HepG2 (cell line): Measurements from ENCODE around the gene HLA-DOA. TPM values are rescaled to one million over a fixed set of nuclear protein-coding genes. Genes with fewer than 3 reads are reported as not detected.

Source experiments
- EP300 ChIP-seq, 3 experiments: sonication (generic) in 1 of 3; formaldehyde crosslinking in 1 of 3; IDR thresholded peaks; 2 replicates each; pipeline versions ENCODE4 v1.5.1 to v1.6.1; 2011 to 2020; ENCODE audit warnings: low read depth in 2 of 3, low read length in 2 of 3, borderline replicate concordance in 1 of 3, improper control_type of control experiment in 1 of 3, mild to moderate bottlenecking in 1 of 3, missing genetic modification reagents in 1 of 3, moderate library complexity in 1 of 3
- ERF ChIP-seq: IDR thresholded peaks from 2 replicates; pipeline ENCODE4 v1.6.1; 2018; ENCODE audit warnings: missing biosample characterization, missing genetic modification reagents
- HOXA7 ChIP-seq: sonication (generic); formaldehyde crosslinking; IDR thresholded peaks from 2 replicates; pipeline ENCODE4 v1.8.1; 2022; ENCODE audit warnings: mild to moderate bottlenecking, missing genetic modification reagents, moderate library complexity
- SALL2 ChIP-seq: sonication (generic); formaldehyde crosslinking; IDR thresholded peaks from 2 replicates; pipeline ENCODE4 v1.8.1; 2023; ENCODE audit warnings: mild to moderate bottlenecking, missing genetic modification reagents, inconsistent platforms
- ZBTB3 ChIP-seq: sonication (generic); formaldehyde crosslinking; IDR thresholded peaks from 2 replicates; pipeline ENCODE4 v1.4.0; 2020; ENCODE audit warnings: low read depth, mild to moderate bottlenecking, moderate library complexity, missing genetic modification reagents, borderline replicate concordance
- ZFP90 ChIP-seq: sonication (generic); formaldehyde crosslinking; IDR thresholded peaks from 2 replicates; pipeline ENCODE4 v1.8.0; 2022; ENCODE audit warnings: missing genetic modification reagents, mild to moderate bottlenecking, inconsistent platforms, borderline replicate concordance
- ZMAT3 ChIP-seq: sonication (generic); formaldehyde crosslinking; conservative IDR thresholded peaks from 2 replicates; pipeline ENCODE4 v1.7.0; 2021; ENCODE audit warnings: missing genetic modification reagents
- ZMYM4 ChIP-seq: sonication (generic); formaldehyde crosslinking; IDR thresholded peaks from 2 replicates; pipeline ENCODE4 v1.8.1; 2023; ENCODE audit warnings: mild to moderate bottlenecking, missing genetic modification reagents
- ZNF260 ChIP-seq: sonication (generic); formaldehyde crosslinking; IDR thresholded peaks from 2 replicates; pipeline ENCODE4 v1.4.0; 2020; ENCODE audit warnings: missing genetic modification reagents, low read depth, mild to moderate bottlenecking, borderline replicate concordance
- ZNF34 ChIP-seq: sonication (generic); formaldehyde crosslinking; IDR thresholded peaks from 2 replicates; pipeline ENCODE4 v1.4.0; 2020; ENCODE audit warnings: mild to moderate bottlenecking, missing genetic modification reagents, borderline replicate concordance
- ZNF441 ChIP-seq: sonication (generic); formaldehyde crosslinking; IDR thresholded peaks from 2 replicates; pipeline ENCODE4 v1.7.0; 2021; ENCODE audit warnings: missing genetic modification reagents, borderline replicate concordance
- ZNF557 ChIP-seq: sonication (generic); formaldehyde crosslinking; IDR thresholded peaks from 2 replicates; pipeline ENCODE4 v1.4.0; 2020; ENCODE audit warnings: missing genetic modification reagents
- ZNF580 ChIP-seq: IDR thresholded peaks from 2 replicates; pipeline ENCODE4 v1.6.1; 2016; ENCODE audit warnings: low read depth, borderline replicate concordance
- ZNF678 ChIP-seq: sonication (generic); formaldehyde crosslinking; IDR thresholded peaks from 2 replicates; pipeline ENCODE4 v1.4.0; 2020; ENCODE audit warnings: mild to moderate bottlenecking, missing genetic modification reagents
- polyA plus RNA-seq, 8 experiments: library from polyadenylated mRNA; depleted of rRNA in 3 of 8; stranded (reverse) in 7 of 8; unstranded in 1 of 8; fragments of >200 nt; fragmentation: Illumina TruSeq in 4 of 8; extraction: Trizol in 4 of 8; gene quantifications; 2 replicates each; pipeline versions ENCODE4 v1.2.1 to v1.2.3, GENCODE V29; 2011 to 2016; ENCODE audit warnings: low read depth in 4 of 8, missing spikeins in 1 of 8, mixed read lengths in 1 of 8; ENCODE audit not compliant: insufficient read depth in 1 of 8
- total RNA-seq, 5 experiments: library from RNA; depleted of rRNA; stranded (reverse); fragments of >200 nt; fragmentation: Illumina TruSeq; extraction: Trizol; gene quantifications; 2 replicates each; pipeline ENCODE4 v1.2.3, GENCODE V29; 2016; ENCODE audit warnings: low read depth in 1 of 5
- TF ChIP-seq, protein P1 (sequence below): sonication (generic); formaldehyde crosslinking; IDR thresholded peaks from 2 replicates; pipeline ENCODE4; 2020; ENCODE audit warnings: missing genetic modification reagents, mild to moderate bottlenecking, borderline replicate concordance
- TF ChIP-seq, protein P2 (sequence below): sonication (generic); formaldehyde crosslinking; IDR thresholded peaks from 2 replicates; pipeline ENCODE4 v1.9.0; 2021; ENCODE audit warnings: missing genetic modification reagents, borderline replicate concordance

Gene HLA-DOA
- total and polyA plus RNA-seq, 2 of the 13 experiments (the other 11 are each of a cell fraction or from before 2014, with no cell fraction given): 0.03 to 0.09 TPM

GRCh38 chr6:32973144-32974015 is 36.0 kb downstream of the HLA-DOA start (continued):
- TF ChIP-seq ZFP90 (CRISPR knock-in tag) (no peak), SALL2 (CRISPR knock-in tag) (0 out of 2 replicates have a peak, but pooled peaks have one; percentile 17), ZNF441 (0 out of 2 replicates have a peak, but pooled peaks have one; percentile 7), HOXA7 (CRISPR knock-in tag) (no peak), EP300 (IDR thresholded peaks at IDR 0.05; ENCODE audit: low read depth in 2 of 2, low read length in 2 of 2) (no peak), EP300 (CRISPR knock-in tag; IDR thresholded peaks at IDR 0.05; ENCODE audit: borderline replicate concordance) (no peak), ZNF557 (CRISPR knock-in tag) (0 out of 2 replicates have a peak, but pooled peaks have one; percentile 27), ZNF678 (CRISPR knock-in tag) (0 out of 2 replicates have a peak, but pooled peaks have one; percentile 77), ERF (no peak), ZNF580 (peak; percentile 16; the same call in 1 of the 2 replicates), ZNF34 (CRISPR knock-in tag) (peak; percentile 50; the same call in 1 of the 2 replicates), ZNF260 (CRISPR knock-in tag) (no peak), ZMYM4 (CRISPR knock-in tag) (0 out of 2 replicates have a peak, but pooled peaks have one; percentile 13), ZBTB3 (CRISPR knock-in tag) (0 out of 2 replicates have a peak, but pooled peaks have one; percentile 43), ZMAT3 (no peak)
- TF ChIP-seq, protein P1, sequence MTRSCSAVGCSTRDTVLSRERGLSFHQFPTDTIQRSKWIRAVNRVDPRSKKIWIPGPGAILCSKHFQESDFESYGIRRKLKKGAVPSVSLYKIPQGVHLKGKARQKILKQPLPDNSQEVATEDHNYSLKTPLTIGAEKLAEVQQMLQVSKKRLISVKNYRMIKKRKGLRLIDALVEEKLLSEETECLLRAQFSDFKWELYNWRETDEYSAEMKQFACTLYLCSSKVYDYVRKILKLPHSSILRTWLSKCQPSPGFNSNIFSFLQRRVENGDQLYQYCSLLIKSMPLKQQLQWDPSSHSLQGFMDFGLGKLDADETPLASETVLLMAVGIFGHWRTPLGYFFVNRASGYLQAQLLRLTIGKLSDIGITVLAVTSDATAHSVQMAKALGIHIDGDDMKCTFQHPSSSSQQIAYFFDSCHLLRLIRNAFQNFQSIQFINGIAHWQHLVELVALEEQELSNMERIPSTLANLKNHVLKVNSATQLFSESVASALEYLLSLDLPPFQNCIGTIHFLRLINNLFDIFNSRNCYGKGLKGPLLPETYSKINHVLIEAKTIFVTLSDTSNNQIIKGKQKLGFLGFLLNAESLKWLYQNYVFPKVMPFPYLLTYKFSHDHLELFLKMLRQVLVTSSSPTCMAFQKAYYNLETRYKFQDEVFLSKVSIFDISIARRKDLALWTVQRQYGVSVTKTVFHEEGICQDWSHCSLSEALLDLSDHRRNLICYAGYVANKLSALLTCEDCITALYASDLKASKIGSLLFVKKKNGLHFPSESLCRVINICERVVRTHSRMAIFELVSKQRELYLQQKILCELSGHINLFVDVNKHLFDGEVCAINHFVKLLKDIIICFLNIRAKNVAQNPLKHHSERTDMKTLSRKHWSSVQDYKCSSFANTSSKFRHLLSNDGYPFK (CRISPR knock-in tag): no peak
- TF ChIP-seq, protein P2, sequence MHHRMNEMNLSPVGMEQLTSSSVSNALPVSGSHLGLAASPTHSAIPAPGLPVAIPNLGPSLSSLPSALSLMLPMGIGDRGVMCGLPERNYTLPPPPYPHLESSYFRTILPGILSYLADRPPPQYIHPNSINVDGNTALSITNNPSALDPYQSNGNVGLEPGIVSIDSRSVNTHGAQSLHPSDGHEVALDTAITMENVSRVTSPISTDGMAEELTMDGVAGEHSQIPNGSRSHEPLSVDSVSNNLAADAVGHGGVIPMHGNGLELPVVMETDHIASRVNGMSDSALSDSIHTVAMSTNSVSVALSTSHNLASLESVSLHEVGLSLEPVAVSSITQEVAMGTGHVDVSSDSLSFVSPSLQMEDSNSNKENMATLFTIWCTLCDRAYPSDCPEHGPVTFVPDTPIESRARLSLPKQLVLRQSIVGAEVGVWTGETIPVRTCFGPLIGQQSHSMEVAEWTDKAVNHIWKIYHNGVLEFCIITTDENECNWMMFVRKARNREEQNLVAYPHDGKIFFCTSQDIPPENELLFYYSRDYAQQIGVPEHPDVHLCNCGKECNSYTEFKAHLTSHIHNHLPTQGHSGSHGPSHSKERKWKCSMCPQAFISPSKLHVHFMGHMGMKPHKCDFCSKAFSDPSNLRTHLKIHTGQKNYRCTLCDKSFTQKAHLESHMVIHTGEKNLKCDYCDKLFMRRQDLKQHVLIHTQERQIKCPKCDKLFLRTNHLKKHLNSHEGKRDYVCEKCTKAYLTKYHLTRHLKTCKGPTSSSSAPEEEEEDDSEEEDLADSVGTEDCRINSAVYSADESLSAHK (CRISPR knock-in tag): no peak
